OCI-LY7 (cell line): ENCODE data around the gene CCDC146. TPM values are rescaled to one million over a fixed set of nuclear protein-coding genes. Genes with fewer than 3 reads are reported as not detected.
A peak's percentile ranks its signal among the peaks of the same experiment; 100 is the strongest.

Experiments used
- BruUV-seq: library from RNA; stranded (reverse); fragments of 400-500 nt; replicated peaks from 2 replicates; lab custom pipeline; 2021; lab: Mats Ljungman, UMichigan
- CTCF ChIA-PET: fragments of 300-600 bp; sonication (Branson Sonifier 250); formaldehyde crosslinking; loops from one replicate; lab custom pipeline; 2022; ENCODE audit warnings: antibody characterized with exemption; ENCODE audit not compliant: unreplicated experiment; lab: Charles Lee
- POLR2A ChIA-PET: fragments of 300-600 bp; sonication (Branson Sonifier 250); formaldehyde crosslinking; loops from one replicate; lab custom pipeline; 2022; ENCODE audit warnings: antibody characterized with exemption; lab: Charles Lee
- DNase-seq: peaks from one replicate; pipeline ENCODE4 v3.0.0-alpha.2; 2015; ENCODE audit warnings: low spot score
- H2AFZ ChIP-seq: fragments of 200-600 bp; sonication (generic), shearing (Covaris generic); 2 replicates; pipeline ENCODE4 v1.6.1; 2014; ENCODE audit warnings: mild to moderate bottlenecking, antibody characterized with exemption, low read length, moderate library complexity
- H3K27ac ChIP-seq: fragments of 200-600 bp; sonication (generic); 2 replicates; pipeline ENCODE4 v1.5.1; 2014; ENCODE audit warnings: mixed run types, low read depth, mild to moderate bottlenecking, moderate library complexity, low read length, inconsistent platforms; ENCODE audit not compliant: poor library complexity, severe bottlenecking
- H3K36me3 ChIP-seq: fragments of 200-600 bp; sonication (generic); 2 replicates; pipeline ENCODE4 v1.6.1; 2014; ENCODE audit warnings: mild to moderate bottlenecking, antibody characterized with exemption, low read length, moderate library complexity, mixed read lengths; ENCODE audit not compliant: insufficient read depth
- H3K4me1 ChIP-seq: fragments of 200-600 bp; sonication (generic); 2 replicates; pipeline ENCODE4 v1.5.1; 2014; ENCODE audit warnings: mild to moderate bottlenecking, low read length; ENCODE audit not compliant: insufficient read depth, poor library complexity, severe bottlenecking
- H3K4me2 ChIP-seq: fragments of 200-600 bp; sonication (generic); 2 replicates; pipeline ENCODE4 v1.6.1; 2014; ENCODE audit warnings: mild to moderate bottlenecking, low read length
- H3K4me3 ChIP-seq: fragments of 200-600 bp; sonication (generic); 2 replicates; pipeline ENCODE4 v1.5.1; 2014; ENCODE audit warnings: mild to moderate bottlenecking, low read depth, low read length; ENCODE audit not compliant: poor library complexity, severe bottlenecking
- H3K79me2 ChIP-seq: fragments of 200-600 bp; sonication (generic); 2 replicates; pipeline ENCODE4 v1.6.1; 2016; ENCODE audit warnings: low read depth, mild to moderate bottlenecking, low read length, moderate library complexity, mixed read lengths; ENCODE audit not compliant: insufficient read depth
- H3K9me2 ChIP-seq: fragments of 200-600 bp; sonication (generic); 2 replicates; pipeline ENCODE4 v1.6.1; 2016; ENCODE audit warnings: mild to moderate bottlenecking, low read length, mixed read lengths; ENCODE audit not compliant: insufficient read depth
- H3K9me3 ChIP-seq: fragments of 200-600 bp; sonication (generic); 2 replicates; pipeline ENCODE4 v1.6.1; 2014; ENCODE audit warnings: mild to moderate bottlenecking, mixed run types, low read length, mixed read lengths
- H4K20me1 ChIP-seq: fragments of 200-600 bp; sonication (generic); 2 replicates; pipeline ENCODE4 v1.6.1; 2014; ENCODE audit warnings: mild to moderate bottlenecking, antibody characterized with exemption, low read length, moderate library complexity, mixed read lengths; ENCODE audit not compliant: insufficient read depth
- CTCF ChIP-seq: fragments of 200-600 bp; sonication (generic); conservative IDR thresholded peaks from 2 replicates; pipeline ENCODE4 v1.5.1; 2014; ENCODE audit warnings: mild to moderate bottlenecking, antibody characterized with exemption, low read length, moderate library complexity, mixed read lengths
- EZH2phosphoT487 ChIP-seq: fragments of 200-600 bp; sonication (generic); IDR thresholded peaks from 2 replicates; pipeline ENCODE4 v1.6.1; 2018; ENCODE audit warnings: low read depth, borderline replicate concordance, mild to moderate bottlenecking, mixed run types, antibody characterized with exemption, low read length, moderate library complexity, mixed read lengths
- intact Hi-C: fragments of 100-400 bp; cut with micrococcal nuclease; formaldehyde crosslinking; loops from one replicate; pipeline ENCODE4 v1.10.0; 2022; ENCODE audit not compliant: unreplicated experiment
- total RNA-seq, 2 experiments: library from RNA; depleted of rRNA in 1 of 2; stranded (reverse); fragments of >200 nt in 1 of 2; shearing (Covaris generic) in 1 of 2; gene quantifications; 2 replicates each; pipeline ENCODE4 v1.2.3, GENCODE V29; 2014 to 2022

CCDC146 gene
- total RNA-seq, 2 experiments from 2014 or later: 3.0 to 3.2 TPM

- Histone ChIP-seq H3K4me2 (no peak overlapping the region), H4K20me1 (no peaks in the 10 kb centered on the region), H3K4me3 (no peak overlapping the region), H3K9me3 (no peaks in the 10 kb centered on the region), H3K36me3 (no peaks in the 10 kb centered on the region), H3K79me2 (no peaks in the 10 kb centered on the region), H3K4me1 (no peaks in the 10 kb centered on the region), H3K27ac (no peak overlapping the region), H2AFZ (no peak overlapping the region), H3K9me2 (no peaks in the 10 kb centered on the region)
- POLR2A ChIA-PET: interaction anchor here (1.1 kb wide), 1 partner anchor 10 kb away, joined by 3 read pairs; no protein-coding TSS in a partner anchor
- CTCF ChIA-PET: interaction anchor here (1.4 kb wide), 1 partner anchor 86 kb away, joined by 5 read pairs; no protein-coding TSS in a partner anchor
- no TSS peak for BruUV-seq
- no peak for DNase-seq
- intact Hi-C loops: loop anchor here (2.0 to 5.0 kb wide), 3 partner anchors 49 to 121 kb away; partner anchors contain the start of gene FGL2
- TF ChIP-seq CTCF (no peak), EZH2phosphoT487 (no peak)
Measured at GRCh38 chr7:77246026-77246640, 123.7 kb downstream of the CCDC146 start.

- H3K9me2 ChIP-seq: no peaks in the 10 kb centered on the region
- no peaks in the 10 kb centered on the region for H3K9me3 ChIP-seq
- TF ChIP-seq EZH2phosphoT487: no peak
- peak; percentile 94 for TF ChIP-seq CTCF
- ChIA-PET CTCF (interaction anchor here (0.6 to 1.4 kb wide), 3 partner anchors 11 to 121 kb away, joined by 3 to 5 read pairs (median 4); no protein-coding TSS in a partner anchor), POLR2A (interaction anchor here (0.9 to 1.1 kb wide), 4 partner anchors 9 to 119 kb away, joined by 3 read pairs; no protein-coding TSS in a partner anchor)
- H2AFZ ChIP-seq: no peak overlapping the region
- BruUV-seq: no TSS peak
- no peak overlapping the region for H3K4me2 ChIP-seq
- no peaks in the 10 kb centered on the region for H3K4me1 ChIP-seq
- H3K36me3 ChIP-seq: no peaks in the 10 kb centered on the region
- intact Hi-C loops: loop anchor here (2.0 to 5.0 kb wide), 3 partner anchors 50 to 123 kb away; partner anchors contain the start of gene FGL2
- DNase-seq: peak; percentile 81
- H3K79me2 ChIP-seq: no peaks in the 10 kb centered on the region
- no peak overlapping the region for H3K27ac ChIP-seq
- no peaks in the 10 kb centered on the region for H4K20me1 ChIP-seq
- H3K4me3 ChIP-seq: no peak overlapping the region
Measured at GRCh38 chr7:77247206-77247850, 124.9 kb downstream of the CCDC146 start.
